GM18526 (cell line): Measurements from ENCODE around the gene MIF4GD.

Experiments
- POLR2A ChIP-seq: IDR thresholded peaks from 3 replicates; pipeline ENCODE4 v1.6.1; 2011; ENCODE audit not compliant: insufficient read length; ENCODE audit errors: extremely low read depth

MIF4GD gene

GRCh38 chr17:75245011-75245410, 26.0 kb downstream of the MIF4GD start:
- TF ChIP-seq POLR2A, result no peak

GRCh38 chr17:75244133-75244866, 26.7 kb downstream of the MIF4GD start:
- peak; percentile 25 for TF ChIP-seq POLR2A

GRCh38 chr17:75242461-75243042, 28.5 kb downstream of the MIF4GD start:
- no peak for TF ChIP-seq POLR2A

GRCh38 chr17:75241996-75242460, 29.0 kb downstream of the MIF4GD start:
- TF ChIP-seq POLR2A, result no peak

- TF ChIP-seq POLR2A, result no peak
These were observed 29.5 kb downstream of the MIF4GD start for GRCh38 chr17:75241502-75241901.

GRCh38 chr17:75241143-75241430, 29.9 kb downstream of the MIF4GD start:
- no peak for TF ChIP-seq POLR2A

GRCh38 chr17:75240394-75241142, 30.5 kb downstream of the MIF4GD start:
- no peak for TF ChIP-seq POLR2A

GRCh38 chr17:75239778-75240393, 31.1 kb downstream of the MIF4GD start:
- no peak for TF ChIP-seq POLR2A

GRCh38 chr17:75239214-75239613, 31.8 kb downstream of the MIF4GD start:
- TF ChIP-seq POLR2A, result peak; percentile 3

GRCh38 chr17:75238684-75239191, 32.3 kb downstream of the MIF4GD start:
- TF ChIP-seq POLR2A, result peak; percentile 16

GRCh38 chr17:75238020-75238580, 32.9 kb downstream of the MIF4GD start:
- TF ChIP-seq POLR2A, result no peak

- no peak for TF ChIP-seq POLR2A
These were observed 33.7 kb downstream of the MIF4GD start for GRCh38 chr17:75237100-75238014.

GRCh38 chr17:75232786-75233185, 38.2 kb downstream of the MIF4GD start:
- no peak for TF ChIP-seq POLR2A

- no peak for TF ChIP-seq POLR2A
These were observed 39.1 kb downstream of the MIF4GD start for GRCh38 chr17:75231741-75232464.
